ENCODE data around the gene NPC1.
"Not testable (repeated sequence)": the region's sequence is repeated elsewhere in the genome, so short reads cannot be mapped to it uniquely, and the experiment has no call there.

GRCh38 chr18:23577521-23577920 is 8.8 kb downstream of the NPC1 start:
- not testable (repeated sequence) for TF ChIP-seq EZH2 (IDR thresholded peaks at IDR 0.05; ENCODE audit: low read depth)
- TF ChIP-seq, protein P1, sequence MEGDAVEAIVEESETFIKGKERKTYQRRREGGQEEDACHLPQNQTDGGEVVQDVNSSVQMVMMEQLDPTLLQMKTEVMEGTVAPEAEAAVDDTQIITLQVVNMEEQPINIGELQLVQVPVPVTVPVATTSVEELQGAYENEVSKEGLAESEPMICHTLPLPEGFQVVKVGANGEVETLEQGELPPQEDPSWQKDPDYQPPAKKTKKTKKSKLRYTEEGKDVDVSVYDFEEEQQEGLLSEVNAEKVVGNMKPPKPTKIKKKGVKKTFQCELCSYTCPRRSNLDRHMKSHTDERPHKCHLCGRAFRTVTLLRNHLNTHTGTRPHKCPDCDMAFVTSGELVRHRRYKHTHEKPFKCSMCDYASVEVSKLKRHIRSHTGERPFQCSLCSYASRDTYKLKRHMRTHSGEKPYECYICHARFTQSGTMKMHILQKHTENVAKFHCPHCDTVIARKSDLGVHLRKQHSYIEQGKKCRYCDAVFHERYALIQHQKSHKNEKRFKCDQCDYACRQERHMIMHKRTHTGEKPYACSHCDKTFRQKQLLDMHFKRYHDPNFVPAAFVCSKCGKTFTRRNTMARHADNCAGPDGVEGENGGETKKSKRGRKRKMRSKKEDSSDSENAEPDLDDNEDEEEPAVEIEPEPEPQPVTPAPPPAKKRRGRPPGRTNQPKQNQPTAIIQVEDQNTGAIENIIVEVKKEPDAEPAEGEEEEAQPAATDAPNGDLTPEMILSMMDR (conservative IDR thresholded peaks at IDR 0.05), result not testable (repeated sequence)

Measured in PC-9 (cell line).